ENCODE results near the gene AFAP1. TPM values are rescaled to one million over a fixed set of nuclear protein-coding genes. Genes with fewer than 3 reads are reported as not detected.

Gene AFAP1
- total and polyA plus RNA-seq, 12 donors = 2.9 to 8.9 (median 5.8) TPM

GRCh38 chr4:7854216-7854615, 85.4 kb downstream of the AFAP1 start:
- no peak for ATAC-seq
- WGBS, 2 donors = 83 to 92% methylated on average over 9 of the region's 9 CpGs
- H3K36me3 ChIP-seq = peaks cover 0 to 33% (median 0%) of the 10 kb centered on the region in 9 donors
- intact Hi-C loops (cut with DNase I) = no loop called here
- no peak for DNase-seq
- H3K27ac ChIP-seq = peak overlapping the region in 1 of 10 donors; percentile 55
- no peaks in the 10 kb centered on the region for H3K27me3 ChIP-seq
- peaks cover 0 to 35% (median 25%) of the 10 kb centered on the region in 9 donors for H3K4me1 ChIP-seq
- no peaks in the 10 kb centered on the region for H3K9me3 ChIP-seq
- no peak for TF ChIP-seq CTCF (IDR thresholded peaks at IDR 0.05)
- H3K4me3 ChIP-seq = no peak overlapping the region

- Histone ChIP-seq H3K9me3 (no peaks in the 10 kb centered on the region), H3K27ac (peak overlapping the region in 1 of 10 donors; percentile 4), H3K36me3 (peaks cover 0 to 38% (median 0%) of the 10 kb centered on the region in 9 donors), H3K4me1 (peaks cover 0 to 35% (median 18%) of the 10 kb centered on the region in 9 donors), H3K4me3 (no peak overlapping the region), H3K27me3 (no peaks in the 10 kb centered on the region)
- intact Hi-C loops (cut with DNase I) = no loop called here
- DNase-seq (no peak), ATAC-seq (no peak)
- WGBS, 2 donors = 95 to 96% methylated on average over 11 of the region's 11 CpGs
- TF ChIP-seq CTCF (IDR thresholded peaks at IDR 0.05) = no peak
Observed at GRCh38 chr4:7853271-7853670, 86.4 kb downstream of the AFAP1 start.

GRCh38 chr4:7852568-7853185, 87.0 kb downstream of the AFAP1 start:
- ATAC-seq (peak in 1 of 8 donors; percentile 41), DNase-seq (no peak)
- Histone ChIP-seq H3K4me1 (peaks cover 0 to 31% (median 12%) of the 10 kb centered on the region in 9 donors), H3K27me3 (no peaks in the 10 kb centered on the region), H3K4me3 (no peak overlapping the region), H3K36me3 (peaks cover 0 to 38% (median 0%) of the 10 kb centered on the region in 9 donors), H3K27ac (peak overlapping the region in 1 of 10 donors; percentile 41), H3K9me3 (no peaks in the 10 kb centered on the region)
- TF ChIP-seq CTCF (IDR thresholded peaks at IDR 0.05) = no peak
- intact Hi-C loops (cut with DNase I) = no loop called here
- 75 to 77% methylated on average over 12 of the region's 12 CpGs for WGBS, 2 donors

GRCh38 chr4:7850489-7850888, 89.2 kb downstream of the AFAP1 start:
- no peak overlapping the region for H3K27ac ChIP-seq
- intact Hi-C loops (cut with DNase I) = no loop called here
- ATAC-seq = no peak

More at GRCh38 chr4:7850489-7850888, 89.2 kb downstream of the AFAP1 start:
- H3K4me1 ChIP-seq = peaks cover 0 to 12% (median 0%) of the 10 kb centered on the region in 9 donors
- TF ChIP-seq CTCF (IDR thresholded peaks at IDR 0.05) = no peak
- no peaks in the 10 kb centered on the region for H3K9me3 ChIP-seq
- H3K4me3 ChIP-seq = no peak overlapping the region
- H3K36me3 ChIP-seq = peaks cover 0 to 38% (median 0%) of the 10 kb centered on the region in 9 donors
- DNase-seq = no peak
- no peaks in the 10 kb centered on the region for H3K27me3 ChIP-seq
- 92 to 93% methylated on average over 11 of the region's 11 CpGs for WGBS, 2 donors
